Ishikawa (cell line): Measurements from ENCODE around the gene GUCY1A1.

Source experiments
- CEBPB ChIP-seq: IDR thresholded peaks from 2 replicates; pipeline ENCODE4 v1.6.1; 2012
- CREB1 ChIP-seq: IDR thresholded peaks from 2 replicates; pipeline ENCODE4 v1.6.1; 2012; ENCODE audit warnings: low read depth
- EGR1 ChIP-seq: IDR thresholded peaks from 2 replicates; pipeline ENCODE4 v1.6.1; 2012
- EP300 ChIP-seq: IDR thresholded peaks from 2 replicates; pipeline ENCODE4 v1.6.1; 2012; ENCODE audit warnings: borderline replicate concordance
- TAF1 ChIP-seq: IDR thresholded peaks from 2 replicates; pipeline ENCODE4 v1.6.1; 2012; ENCODE audit warnings: low read depth, mild to moderate bottlenecking
- TCF12 ChIP-seq: IDR thresholded peaks from 2 replicates; pipeline ENCODE4 v1.6.1; 2012; ENCODE audit warnings: low read depth
- TF ChIP-seq, protein P1 (sequence below): IDR thresholded peaks from 2 replicates; pipeline ENCODE4 v1.6.1; 2012; ENCODE audit warnings: low read depth, mild to moderate bottlenecking
- TF ChIP-seq, protein P2 (sequence below): IDR thresholded peaks from 2 replicates; pipeline ENCODE4 v1.6.1; 2012

DNA sequence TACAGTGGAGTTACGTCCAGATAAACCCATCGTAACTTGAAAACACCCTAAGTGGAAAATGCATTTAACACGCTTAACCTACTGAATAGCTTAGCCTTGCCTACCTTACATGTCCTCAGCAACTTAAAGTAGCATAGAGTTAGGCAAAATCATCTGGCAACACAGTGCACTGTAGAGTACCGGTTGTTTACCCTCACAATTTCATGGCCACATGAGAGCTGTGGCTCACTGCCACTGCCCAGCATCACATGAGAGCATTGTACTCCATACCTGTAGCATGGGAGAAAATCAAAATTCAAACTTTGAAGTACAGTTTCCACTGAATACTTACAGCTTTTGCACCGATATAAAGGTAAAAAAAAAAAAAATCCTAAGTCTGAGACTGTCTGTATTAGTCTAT lies 40.6 kb downstream of the GUCY1A1 start:
- TF ChIP-seq TAF1, result no peak
- TF ChIP-seq CREB1, result no peak
- TF ChIP-seq CEBPB, result no peak
- TF ChIP-seq, protein P1, sequence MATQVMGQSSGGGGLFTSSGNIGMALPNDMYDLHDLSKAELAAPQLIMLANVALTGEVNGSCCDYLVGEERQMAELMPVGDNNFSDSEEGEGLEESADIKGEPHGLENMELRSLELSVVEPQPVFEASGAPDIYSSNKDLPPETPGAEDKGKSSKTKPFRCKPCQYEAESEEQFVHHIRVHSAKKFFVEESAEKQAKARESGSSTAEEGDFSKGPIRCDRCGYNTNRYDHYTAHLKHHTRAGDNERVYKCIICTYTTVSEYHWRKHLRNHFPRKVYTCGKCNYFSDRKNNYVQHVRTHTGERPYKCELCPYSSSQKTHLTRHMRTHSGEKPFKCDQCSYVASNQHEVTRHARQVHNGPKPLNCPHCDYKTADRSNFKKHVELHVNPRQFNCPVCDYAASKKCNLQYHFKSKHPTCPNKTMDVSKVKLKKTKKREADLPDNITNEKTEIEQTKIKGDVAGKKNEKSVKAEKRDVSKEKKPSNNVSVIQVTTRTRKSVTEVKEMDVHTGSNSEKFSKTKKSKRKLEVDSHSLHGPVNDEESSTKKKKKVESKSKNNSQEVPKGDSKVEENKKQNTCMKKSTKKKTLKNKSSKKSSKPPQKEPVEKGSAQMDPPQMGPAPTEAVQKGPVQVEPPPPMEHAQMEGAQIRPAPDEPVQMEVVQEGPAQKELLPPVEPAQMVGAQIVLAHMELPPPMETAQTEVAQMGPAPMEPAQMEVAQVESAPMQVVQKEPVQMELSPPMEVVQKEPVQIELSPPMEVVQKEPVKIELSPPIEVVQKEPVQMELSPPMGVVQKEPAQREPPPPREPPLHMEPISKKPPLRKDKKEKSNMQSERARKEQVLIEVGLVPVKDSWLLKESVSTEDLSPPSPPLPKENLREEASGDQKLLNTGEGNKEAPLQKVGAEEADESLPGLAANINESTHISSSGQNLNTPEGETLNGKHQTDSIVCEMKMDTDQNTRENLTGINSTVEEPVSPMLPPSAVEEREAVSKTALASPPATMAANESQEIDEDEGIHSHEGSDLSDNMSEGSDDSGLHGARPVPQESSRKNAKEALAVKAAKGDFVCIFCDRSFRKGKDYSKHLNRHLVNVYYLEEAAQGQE, result no peak
- no peak for TF ChIP-seq EP300
- TF ChIP-seq, protein P2, sequence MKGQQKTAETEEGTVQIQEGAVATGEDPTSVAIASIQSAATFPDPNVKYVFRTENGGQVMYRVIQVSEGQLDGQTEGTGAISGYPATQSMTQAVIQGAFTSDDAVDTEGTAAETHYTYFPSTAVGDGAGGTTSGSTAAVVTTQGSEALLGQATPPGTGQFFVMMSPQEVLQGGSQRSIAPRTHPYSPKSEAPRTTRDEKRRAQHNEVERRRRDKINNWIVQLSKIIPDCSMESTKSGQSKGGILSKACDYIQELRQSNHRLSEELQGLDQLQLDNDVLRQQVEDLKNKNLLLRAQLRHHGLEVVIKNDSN, result no peak
- no peak for TF ChIP-seq TCF12
- no peak for TF ChIP-seq EGR1
